ENCODE measurements around the gene RGS3. TPM values are rescaled to one million over a fixed set of nuclear protein-coding genes. Genes with fewer than 3 reads are reported as not detected.
A peak's percentile ranks its signal among the peaks of the same experiment; 100 is the strongest.

The RGS3 gene
- total and polyA plus RNA-seq, 11 donors: 93.4 to 214 (median 134) TPM

DNA sequence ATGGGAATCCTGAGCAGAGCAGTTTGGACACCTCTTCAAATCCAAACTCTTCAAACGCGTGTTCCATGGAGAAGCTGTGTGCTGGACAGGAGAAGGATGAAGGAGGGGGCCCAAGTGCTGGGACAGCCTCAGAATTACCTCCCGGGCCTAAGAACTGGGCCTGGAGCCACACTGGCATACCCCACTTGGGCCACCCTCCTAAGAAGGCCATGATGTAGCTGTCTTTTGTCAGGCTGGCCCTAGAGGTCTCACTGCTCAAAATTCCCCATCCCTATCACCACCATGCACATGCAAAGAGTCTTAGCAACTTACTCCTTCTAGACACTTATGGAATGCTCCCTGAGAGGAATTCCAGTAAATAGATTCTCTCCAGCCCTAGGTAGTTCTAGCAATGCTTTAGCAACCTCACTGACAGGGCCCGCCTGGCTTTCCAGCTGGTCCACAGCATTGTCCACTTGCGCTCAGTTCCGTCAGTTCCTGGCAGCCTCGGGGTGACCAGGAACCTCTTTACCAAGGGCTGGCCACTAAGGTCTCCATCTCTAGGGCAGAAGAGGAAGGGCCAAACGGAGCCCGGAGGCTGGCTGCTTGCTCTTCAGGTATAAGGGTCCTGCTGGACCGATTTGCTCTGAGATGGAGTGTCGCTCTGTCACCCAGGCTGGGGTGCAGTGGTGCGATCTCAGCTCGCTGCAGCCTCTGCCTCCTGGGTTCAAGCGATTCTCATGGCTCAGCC, 75.3 kb downstream of the RGS3 start:
- 89 to 94% (median 92%) methylated on average over 14 of the region's 14 CpGs for WGBS, 4 donors
- intact Hi-C loops (cut with DNase I): no loop called here
- H3K27ac ChIP-seq: peak overlapping the region in 8 of 12 donors; percentile 80 to 93 (median 92)

GRCh38 chr9:113540466-113540865, 76.9 kb downstream of the RGS3 start:
- no peak for ATAC-seq
- no peaks in the 10 kb centered on the region for H3K9me3 ChIP-seq
- H3K4me1 ChIP-seq: peaks cover 2 to 95% (median 60%) of the 10 kb centered on the region in 12 donors
- peaks cover 0 to 65% (median 57%) of the 10 kb centered on the region in 9 donors for H3K36me3 ChIP-seq
- 70 to 86% (median 75%) methylated on average over 4 to 6 of the region's 6 CpGs for WGBS, 4 donors
- no peak overlapping the region for H3K4me3 ChIP-seq
- intact Hi-C loops (cut with DNase I): loop anchor here in 1 of 10 donors (5.0 kb wide), 1 partner anchor 37 kb away; no protein-coding TSS in a partner anchor
- no peaks in the 10 kb centered on the region for H3K27me3 ChIP-seq
- TF ChIP-seq POLR2A (IDR thresholded peaks at IDR 0.05): no peak
- TF ChIP-seq, protein P1, sequence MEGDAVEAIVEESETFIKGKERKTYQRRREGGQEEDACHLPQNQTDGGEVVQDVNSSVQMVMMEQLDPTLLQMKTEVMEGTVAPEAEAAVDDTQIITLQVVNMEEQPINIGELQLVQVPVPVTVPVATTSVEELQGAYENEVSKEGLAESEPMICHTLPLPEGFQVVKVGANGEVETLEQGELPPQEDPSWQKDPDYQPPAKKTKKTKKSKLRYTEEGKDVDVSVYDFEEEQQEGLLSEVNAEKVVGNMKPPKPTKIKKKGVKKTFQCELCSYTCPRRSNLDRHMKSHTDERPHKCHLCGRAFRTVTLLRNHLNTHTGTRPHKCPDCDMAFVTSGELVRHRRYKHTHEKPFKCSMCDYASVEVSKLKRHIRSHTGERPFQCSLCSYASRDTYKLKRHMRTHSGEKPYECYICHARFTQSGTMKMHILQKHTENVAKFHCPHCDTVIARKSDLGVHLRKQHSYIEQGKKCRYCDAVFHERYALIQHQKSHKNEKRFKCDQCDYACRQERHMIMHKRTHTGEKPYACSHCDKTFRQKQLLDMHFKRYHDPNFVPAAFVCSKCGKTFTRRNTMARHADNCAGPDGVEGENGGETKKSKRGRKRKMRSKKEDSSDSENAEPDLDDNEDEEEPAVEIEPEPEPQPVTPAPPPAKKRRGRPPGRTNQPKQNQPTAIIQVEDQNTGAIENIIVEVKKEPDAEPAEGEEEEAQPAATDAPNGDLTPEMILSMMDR (IDR thresholded peaks at IDR 0.05): no peak
- peak overlapping the region in 7 of 12 donors; percentile 21 to 71 (median 65) for H3K27ac ChIP-seq
- peak in 1 of 5 donors; percentile 25 for DNase-seq

More for the DNA sequence above, 75.3 kb downstream of the RGS3 start:
- TF ChIP-seq, protein P1 (IDR thresholded peaks at IDR 0.05): no peak
- no peak for TF ChIP-seq POLR2A (IDR thresholded peaks at IDR 0.05)
- ATAC-seq (no peak), DNase-seq (no peak)
- H3K36me3 ChIP-seq: peaks cover 0 to 64% (median 50%) of the 10 kb centered on the region in 9 donors
- no peak overlapping the region for H3K4me3 ChIP-seq
- peaks cover 2 to 93% (median 59%) of the 10 kb centered on the region in 12 donors for H3K4me1 ChIP-seq
- no peaks in the 10 kb centered on the region for H3K9me3 ChIP-seq
- H3K27me3 ChIP-seq: no peaks in the 10 kb centered on the region

DNA sequence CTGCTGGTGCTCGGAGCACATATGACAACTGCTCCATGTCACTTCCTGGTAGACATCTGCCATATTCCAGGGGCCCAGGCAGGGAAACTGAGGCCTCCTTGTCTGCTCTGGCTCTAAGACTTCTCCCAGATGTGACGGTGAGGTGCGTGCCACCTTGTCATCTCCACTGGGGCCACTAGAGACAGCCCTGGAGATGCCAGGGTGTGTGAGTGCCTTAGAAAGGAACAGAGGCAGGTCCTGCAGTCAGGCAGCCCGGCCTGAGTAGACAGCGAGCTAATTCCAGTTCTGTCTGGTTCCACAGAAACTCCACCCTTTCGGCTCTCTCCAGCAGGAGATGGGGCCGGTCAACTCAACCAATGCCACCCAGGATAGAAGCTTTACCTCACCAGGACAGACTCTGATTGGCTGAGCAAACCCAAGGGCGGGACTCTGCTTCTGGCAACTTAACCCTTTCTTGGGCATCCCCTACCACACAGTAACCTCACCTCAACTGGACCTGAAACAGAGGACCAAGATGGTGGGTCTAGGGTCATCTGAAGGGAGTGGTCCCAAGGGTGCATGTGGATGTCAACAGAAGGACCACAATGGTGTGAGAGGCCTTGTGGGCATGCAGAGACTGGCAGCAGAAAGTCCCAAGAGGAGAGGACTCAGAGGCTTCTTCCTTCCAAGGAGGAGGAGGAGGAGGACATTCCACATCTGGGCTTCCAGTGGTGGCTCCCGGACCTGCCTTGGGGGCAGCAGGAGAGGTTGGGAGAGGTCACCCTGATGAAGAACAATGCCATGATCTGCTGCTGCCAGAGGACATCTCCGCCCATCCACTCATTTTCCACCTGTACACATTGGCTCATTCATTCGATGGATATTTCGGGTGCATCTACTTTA, 77.7 kb downstream of the RGS3 start:
- intact Hi-C loops (cut with DNase I): loop anchor here in 1 of 10 donors (5.0 kb wide), 1 partner anchor 36 kb away; no protein-coding TSS in a partner anchor
- TF ChIP-seq POLR2A (IDR thresholded peaks at IDR 0.05): no peak
- TF ChIP-seq, protein P1 (IDR thresholded peaks at IDR 0.05): peak in 1 of 12 donors; percentile 5
- peaks cover 2 to 95% (median 59%) of the 10 kb centered on the region in 12 donors for H3K4me1 ChIP-seq
- 51 to 64% (median 59%) methylated on average over 11 to 12 of the region's 12 CpGs for WGBS, 4 donors
- DNase-seq (peak in 3 of 5 donors; percentile 28 to 57 (median 47)), ATAC-seq (peak in 3 of 4 donors; percentile 8 to 55 (median 49))
- peaks cover 0 to 73% (median 60%) of the 10 kb centered on the region in 9 donors for H3K36me3 ChIP-seq
- H3K9me3 ChIP-seq: no peaks in the 10 kb centered on the region
- no peaks in the 10 kb centered on the region for H3K27me3 ChIP-seq
- no peak overlapping the region for H3K4me3 ChIP-seq
- H3K27ac ChIP-seq: peak overlapping the region in 7 of 12 donors; percentile 21 to 71 (median 65)
